HEK293 (cell line): ENCODE measurements around the gene BORCS6.
A peak's percentile ranks its signal among the peaks of the same experiment; 100 is the strongest.

Experiments
- CTCF ChIA-PET: fragments of 350-600 bp; formaldehyde crosslinking; extraction: SDS; loops from one replicate; lab custom pipeline; 2021; ENCODE audit warnings: antibody characterized with exemption; lab: Yijun Ruan, JAX
- POLR2A ChIA-PET: fragments of 300-600 bp; formaldehyde crosslinking; extraction: SDS; loops from one replicate; lab custom pipeline; 2020; ENCODE audit warnings: antibody characterized with exemption, inconsistent platforms; lab: Yijun Ruan, JAX
- H3K27ac ChIP-seq: fragments of 200-500 bp; sonication (Bioruptor generic); 2 replicates; pipeline ENCODE4 v1.5.1; 2014; ENCODE audit warnings: low read depth, low read length, control low read depth, inconsistent platforms; ENCODE audit errors: extremely low read depth
- H3K36me3 ChIP-seq, 2 experiments: fragments of 200-500 bp in 1 of 2; sonication (Bioruptor generic) in 1 of 2; 1 replicate in 1 of 2; 2 replicates in 1 of 2; pipeline ENCODE4 v1.5.1; 2014 to 2017; ENCODE audit warnings: inconsistent platforms in 2 of 2, low read length in 2 of 2; ENCODE audit not compliant: control insufficient read depth in 2 of 2, insufficient read depth in 1 of 2
- H3K4me1 ChIP-seq: fragments of 200-500 bp; sonication (Bioruptor generic); 2 replicates; pipeline ENCODE4 v1.5.1; 2014; ENCODE audit warnings: mild to moderate bottlenecking, low read length, inconsistent platforms; ENCODE audit not compliant: control insufficient read depth, insufficient read depth
- H3K4me3 ChIP-seq: 2 replicates; pipeline ENCODE4 v1.5.1; 2011; ENCODE audit warnings: low read depth, mild to moderate bottlenecking, control low read depth, low read length, moderate library complexity
- H3K9me3 ChIP-seq: fragments of 200-500 bp; sonication (Bioruptor generic); 2 replicates; pipeline ENCODE4 v1.5.1; 2014; ENCODE audit warnings: low read depth, low read length, inconsistent platforms; ENCODE audit not compliant: control insufficient read depth, insufficient read depth
- BCL11A ChIP-seq: fragments of 450-650 bp; formaldehyde crosslinking; IDR thresholded peaks from 2 replicates; pipeline ENCODE4 v1.5.1; 2016; ENCODE audit warnings: low read depth, missing biosample characterization, missing genetic modification characterization
- GLIS2 ChIP-seq: fragments of 450-650 bp; formaldehyde crosslinking; IDR thresholded peaks from 2 replicates; pipeline ENCODE4 v1.5.1; 2016; ENCODE audit warnings: missing biosample characterization, missing genetic modification characterization
- HOXA7 ChIP-seq: sonication (generic); formaldehyde crosslinking; IDR thresholded peaks from 2 replicates; pipeline ENCODE4 v1.8.1; 2022; ENCODE audit warnings: missing genetic modification reagents, borderline replicate concordance
- KLF10 ChIP-seq: fragments of 450-650 bp; IDR thresholded peaks from 2 replicates; pipeline ENCODE4 v1.5.1; 2018; ENCODE audit warnings: missing biosample characterization, mild to moderate bottlenecking, missing genetic modification characterization
- ZEB2 ChIP-seq: fragments of 450-650 bp; formaldehyde crosslinking; IDR thresholded peaks from 2 replicates; pipeline ENCODE4 v1.5.1; 2016; ENCODE audit warnings: missing biosample characterization, missing genetic modification characterization
- ZNF157 ChIP-seq: fragments of 450-650 bp; formaldehyde crosslinking; IDR thresholded peaks from 2 replicates; pipeline ENCODE4 v1.5.1; 2016; ENCODE audit warnings: missing biosample characterization, missing genetic modification characterization
- ZNF16 ChIP-seq: fragments of 450-650 bp; formaldehyde crosslinking; IDR thresholded peaks from 2 replicates; pipeline ENCODE4 v1.5.1; 2016; ENCODE audit warnings: low read depth, missing biosample characterization, missing genetic modification characterization
- ZNF175 ChIP-seq: fragments of 450-650 bp; formaldehyde crosslinking; IDR thresholded peaks from 2 replicates; pipeline ENCODE4 v1.5.1; 2016; ENCODE audit warnings: missing biosample characterization, missing genetic modification characterization
- ZNF184 ChIP-seq: fragments of 450-650 bp; IDR thresholded peaks from 2 replicates; pipeline ENCODE4 v1.5.1; 2018; ENCODE audit warnings: missing biosample characterization, mild to moderate bottlenecking, missing genetic modification characterization
- ZNF292 ChIP-seq: fragments of 450-650 bp; formaldehyde crosslinking; IDR thresholded peaks from 2 replicates; pipeline ENCODE4 v1.5.1; 2016; ENCODE audit warnings: low read depth, missing biosample characterization, missing genetic modification characterization, borderline replicate concordance
- ZNF366 ChIP-seq: fragments of 450-650 bp; formaldehyde crosslinking; conservative IDR thresholded peaks from 2 replicates; pipeline ENCODE4 v1.5.1; 2016; ENCODE audit warnings: missing biosample characterization, missing genetic modification characterization
- ZNF501 ChIP-seq: fragments of 450-650 bp; formaldehyde crosslinking; IDR thresholded peaks from 2 replicates; pipeline ENCODE4 v1.5.1; 2016; ENCODE audit warnings: missing biosample characterization, missing genetic modification characterization
- ZNF561 ChIP-seq: fragments of 450-650 bp; IDR thresholded peaks from 2 replicates; pipeline ENCODE4 v1.5.1; 2018; ENCODE audit warnings: missing biosample characterization, missing genetic modification characterization, borderline replicate concordance
- ZNF610 ChIP-seq: fragments of 450-650 bp; formaldehyde crosslinking; IDR thresholded peaks from 2 replicates; pipeline ENCODE4 v1.5.1; 2016; ENCODE audit warnings: missing biosample characterization, missing genetic modification characterization, borderline replicate concordance
- ZNF624 ChIP-seq: fragments of 450-650 bp; formaldehyde crosslinking; IDR thresholded peaks from 2 replicates; pipeline ENCODE4 v1.5.1; 2017; ENCODE audit warnings: missing biosample characterization, missing genetic modification characterization
- ZNF677 ChIP-seq: fragments of 450-650 bp; IDR thresholded peaks from 2 replicates; pipeline ENCODE4 v1.5.0; 2018; ENCODE audit warnings: missing biosample characterization, mild to moderate bottlenecking, missing genetic modification characterization, moderate library complexity
- ZNF707 ChIP-seq: fragments of 450-650 bp; formaldehyde crosslinking; IDR thresholded peaks from 2 replicates; pipeline ENCODE4 v1.5.1; 2016; ENCODE audit warnings: missing biosample characterization, missing genetic modification characterization
- ZSCAN16 ChIP-seq: fragments of 450-650 bp; formaldehyde crosslinking; IDR thresholded peaks from 2 replicates; pipeline ENCODE4 v1.5.1; 2016; ENCODE audit warnings: missing biosample characterization, missing genetic modification characterization
- TF ChIP-seq, protein P1 (sequence below): fragments of 450-650 bp; formaldehyde crosslinking; IDR thresholded peaks from 2 replicates; pipeline ENCODE4 v1.5.1; 2016; ENCODE audit warnings: missing biosample characterization, missing genetic modification characterization
- TF ChIP-seq, protein P2 (sequence below): fragments of 450-650 bp; formaldehyde crosslinking; IDR thresholded peaks from 2 replicates; pipeline ENCODE4 v1.5.1; 2016; ENCODE audit warnings: missing biosample characterization, missing genetic modification characterization, low read depth
- TF ChIP-seq, protein P3 (sequence below): fragments of 450-650 bp; formaldehyde crosslinking; IDR thresholded peaks from 2 replicates; pipeline ENCODE4 v1.5.1; 2016; ENCODE audit warnings: missing biosample characterization, missing genetic modification characterization
- TF ChIP-seq, protein P4 (sequence below): fragments of 450-650 bp; formaldehyde crosslinking; IDR thresholded peaks from 2 replicates; pipeline ENCODE4 v1.5.1; 2016; ENCODE audit warnings: missing biosample characterization, missing genetic modification characterization
- TF ChIP-seq, protein P5 (sequence below): fragments of 450-650 bp; formaldehyde crosslinking; IDR thresholded peaks from 2 replicates; pipeline ENCODE4 v1.5.1; 2016; ENCODE audit warnings: missing biosample characterization, missing genetic modification characterization, borderline replicate concordance
- TF ChIP-seq, protein P6 (sequence below): fragments of 450-650 bp; formaldehyde crosslinking; IDR thresholded peaks from 2 replicates; pipeline ENCODE4 v1.5.1; 2017; ENCODE audit warnings: missing biosample characterization, missing genetic modification characterization

BORCS6 gene

DNA sequence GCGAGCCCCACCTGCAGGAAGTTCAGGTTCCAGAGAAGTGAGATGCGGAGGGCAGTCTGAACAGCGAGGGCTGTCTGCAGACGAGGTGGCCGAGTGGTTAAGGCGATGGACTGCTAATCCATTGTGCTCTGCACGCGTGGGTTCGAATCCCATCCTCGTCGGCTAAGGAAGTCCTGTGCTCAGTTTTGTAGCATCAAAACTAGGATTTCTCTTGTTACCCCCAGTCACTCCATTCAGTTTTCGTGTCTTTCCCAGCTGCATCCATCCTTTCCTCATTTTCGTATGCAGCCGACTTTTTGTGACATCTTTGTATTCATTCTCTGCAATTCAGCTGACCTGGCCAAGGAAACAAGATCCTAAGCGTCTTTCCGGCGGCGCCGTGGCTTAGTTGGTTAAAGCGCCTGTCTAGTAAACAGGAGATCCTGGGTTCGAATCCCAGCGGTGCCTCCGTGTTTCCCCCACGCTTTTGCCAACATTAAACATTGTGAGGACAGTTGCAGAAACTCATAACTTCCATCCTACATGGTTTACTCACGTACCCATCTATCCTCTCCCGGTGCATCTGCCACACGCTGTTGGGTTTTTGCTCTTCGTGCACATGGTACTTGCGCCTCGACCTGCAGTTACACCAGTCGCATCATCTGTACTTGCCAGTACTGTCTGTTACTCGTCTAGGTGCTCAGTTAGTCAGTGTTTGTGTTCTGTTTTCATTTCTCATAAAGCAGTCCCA, 3.0 kb downstream of the BORCS6 start (continued):
- peak; percentile 64; the same call in 1 of the 2 replicates for TF ChIP-seq ZNF677
- TF ChIP-seq, protein P1, sequence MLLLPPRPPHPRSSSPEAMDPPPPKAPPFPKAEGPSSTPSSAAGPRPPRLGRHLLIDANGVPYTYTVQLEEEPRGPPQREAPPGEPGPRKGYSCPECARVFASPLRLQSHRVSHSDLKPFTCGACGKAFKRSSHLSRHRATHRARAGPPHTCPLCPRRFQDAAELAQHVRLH (tag by site-specific recombination), result peak; percentile 88; the same call in 1 of the 2 replicates
- TF ChIP-seq ZSCAN16 (tag by site-specific recombination), result peak; percentile 82
- TF ChIP-seq ZNF501 (tag by site-specific recombination), result peak; percentile 54; the same call in 1 of the 2 replicates
- TF ChIP-seq, protein P2, sequence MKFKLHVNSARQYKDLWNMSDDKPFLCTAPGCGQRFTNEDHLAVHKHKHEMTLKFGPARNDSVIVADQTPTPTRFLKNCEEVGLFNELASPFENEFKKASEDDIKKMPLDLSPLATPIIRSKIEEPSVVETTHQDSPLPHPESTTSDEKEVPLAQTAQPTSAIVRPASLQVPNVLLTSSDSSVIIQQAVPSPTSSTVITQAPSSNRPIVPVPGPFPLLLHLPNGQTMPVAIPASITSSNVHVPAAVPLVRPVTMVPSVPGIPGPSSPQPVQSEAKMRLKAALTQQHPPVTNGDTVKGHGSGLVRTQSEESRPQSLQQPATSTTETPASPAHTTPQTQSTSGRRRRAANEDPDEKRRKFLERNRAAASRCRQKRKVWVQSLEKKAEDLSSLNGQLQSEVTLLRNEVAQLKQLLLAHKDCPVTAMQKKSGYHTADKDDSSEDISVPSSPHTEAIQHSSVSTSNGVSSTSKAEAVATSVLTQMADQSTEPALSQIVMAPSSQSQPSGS, result no peak
- no peak for TF ChIP-seq ZNF292 (tag by site-specific recombination)
- no peak for TF ChIP-seq ZNF610
- TF ChIP-seq, protein P3, sequence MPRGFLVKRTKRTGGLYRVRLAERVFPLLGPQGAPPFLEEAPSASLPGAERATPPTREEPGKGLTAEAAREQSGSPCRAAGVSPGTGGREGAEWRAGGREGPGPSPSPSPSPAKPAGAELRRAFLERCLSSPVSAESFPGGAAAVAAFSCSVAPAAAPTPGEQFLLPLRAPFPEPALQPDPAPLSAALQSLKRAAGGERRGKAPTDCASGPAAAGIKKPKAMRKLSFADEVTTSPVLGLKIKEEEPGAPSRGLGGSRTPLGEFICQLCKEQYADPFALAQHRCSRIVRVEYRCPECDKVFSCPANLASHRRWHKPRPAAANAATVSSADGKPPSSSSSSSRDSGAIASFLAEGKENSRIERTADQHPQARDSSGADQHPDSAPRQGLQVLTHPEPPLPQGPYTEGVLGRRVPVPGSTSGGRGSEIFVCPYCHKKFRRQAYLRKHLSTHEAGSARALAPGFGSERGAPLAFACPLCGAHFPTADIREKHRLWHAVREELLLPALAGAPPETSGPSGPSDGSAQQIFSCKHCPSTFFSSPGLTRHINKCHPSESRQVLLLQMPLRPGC (tag by site-specific recombination), result peak; percentile 76
- no peak for TF ChIP-seq ZNF175 (tag by site-specific recombination)
- TF ChIP-seq ZNF707 (tag by site-specific recombination), result no peak

DNA sequence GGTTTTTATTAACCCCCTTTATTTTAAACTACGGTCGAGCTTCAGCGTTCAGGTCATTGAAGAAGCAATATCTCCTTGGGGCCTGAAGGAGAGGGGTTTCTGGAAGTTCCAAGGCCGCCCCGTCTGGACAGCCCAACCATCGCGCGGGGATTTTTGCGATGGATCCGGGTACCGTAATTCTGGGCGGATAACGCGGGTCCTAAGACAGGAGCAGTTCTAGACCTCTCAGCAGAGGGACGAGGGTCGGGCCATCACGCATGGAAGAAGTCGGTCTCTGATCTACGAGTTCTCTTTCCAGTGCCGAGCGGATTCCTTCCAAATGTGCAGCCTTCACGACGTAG, 3.6 kb downstream of the BORCS6 start:
- POLR2A ChIA-PET, result interaction anchor here (1.0 to 13.9 kb wide), 9 partner anchors 9 to 67 kb away, joined by 4 to 394 read pairs (median 12); partner anchors contain the start of genes AURKB, CTC1, PFAS and TMEM107
- peak overlapping the region; percentile 79 for H3K27ac ChIP-seq
- no peak for TF ChIP-seq HOXA7 (CRISPR knock-in tag)
- TF ChIP-seq ZNF157, result no peak
- TF ChIP-seq, protein P4, sequence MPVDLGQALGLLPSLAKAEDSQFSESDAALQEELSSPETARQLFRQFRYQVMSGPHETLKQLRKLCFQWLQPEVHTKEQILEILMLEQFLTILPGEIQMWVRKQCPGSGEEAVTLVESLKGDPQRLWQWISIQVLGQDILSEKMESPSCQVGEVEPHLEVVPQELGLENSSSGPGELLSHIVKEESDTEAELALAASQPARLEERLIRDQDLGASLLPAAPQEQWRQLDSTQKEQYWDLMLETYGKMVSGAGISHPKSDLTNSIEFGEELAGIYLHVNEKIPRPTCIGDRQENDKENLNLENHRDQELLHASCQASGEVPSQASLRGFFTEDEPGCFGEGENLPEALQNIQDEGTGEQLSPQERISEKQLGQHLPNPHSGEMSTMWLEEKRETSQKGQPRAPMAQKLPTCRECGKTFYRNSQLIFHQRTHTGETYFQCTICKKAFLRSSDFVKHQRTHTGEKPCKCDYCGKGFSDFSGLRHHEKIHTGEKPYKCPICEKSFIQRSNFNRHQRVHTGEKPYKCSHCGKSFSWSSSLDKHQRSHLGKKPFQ, result no peak
- TF ChIP-seq KLF10 (tag by site-specific recombination), result no peak; the same call in 1 of the 2 replicates
- TF ChIP-seq BCL11A (tag by site-specific recombination), result no peak
- no peak for TF ChIP-seq ZNF366 (tag by site-specific recombination)
- TF ChIP-seq, protein P5, sequence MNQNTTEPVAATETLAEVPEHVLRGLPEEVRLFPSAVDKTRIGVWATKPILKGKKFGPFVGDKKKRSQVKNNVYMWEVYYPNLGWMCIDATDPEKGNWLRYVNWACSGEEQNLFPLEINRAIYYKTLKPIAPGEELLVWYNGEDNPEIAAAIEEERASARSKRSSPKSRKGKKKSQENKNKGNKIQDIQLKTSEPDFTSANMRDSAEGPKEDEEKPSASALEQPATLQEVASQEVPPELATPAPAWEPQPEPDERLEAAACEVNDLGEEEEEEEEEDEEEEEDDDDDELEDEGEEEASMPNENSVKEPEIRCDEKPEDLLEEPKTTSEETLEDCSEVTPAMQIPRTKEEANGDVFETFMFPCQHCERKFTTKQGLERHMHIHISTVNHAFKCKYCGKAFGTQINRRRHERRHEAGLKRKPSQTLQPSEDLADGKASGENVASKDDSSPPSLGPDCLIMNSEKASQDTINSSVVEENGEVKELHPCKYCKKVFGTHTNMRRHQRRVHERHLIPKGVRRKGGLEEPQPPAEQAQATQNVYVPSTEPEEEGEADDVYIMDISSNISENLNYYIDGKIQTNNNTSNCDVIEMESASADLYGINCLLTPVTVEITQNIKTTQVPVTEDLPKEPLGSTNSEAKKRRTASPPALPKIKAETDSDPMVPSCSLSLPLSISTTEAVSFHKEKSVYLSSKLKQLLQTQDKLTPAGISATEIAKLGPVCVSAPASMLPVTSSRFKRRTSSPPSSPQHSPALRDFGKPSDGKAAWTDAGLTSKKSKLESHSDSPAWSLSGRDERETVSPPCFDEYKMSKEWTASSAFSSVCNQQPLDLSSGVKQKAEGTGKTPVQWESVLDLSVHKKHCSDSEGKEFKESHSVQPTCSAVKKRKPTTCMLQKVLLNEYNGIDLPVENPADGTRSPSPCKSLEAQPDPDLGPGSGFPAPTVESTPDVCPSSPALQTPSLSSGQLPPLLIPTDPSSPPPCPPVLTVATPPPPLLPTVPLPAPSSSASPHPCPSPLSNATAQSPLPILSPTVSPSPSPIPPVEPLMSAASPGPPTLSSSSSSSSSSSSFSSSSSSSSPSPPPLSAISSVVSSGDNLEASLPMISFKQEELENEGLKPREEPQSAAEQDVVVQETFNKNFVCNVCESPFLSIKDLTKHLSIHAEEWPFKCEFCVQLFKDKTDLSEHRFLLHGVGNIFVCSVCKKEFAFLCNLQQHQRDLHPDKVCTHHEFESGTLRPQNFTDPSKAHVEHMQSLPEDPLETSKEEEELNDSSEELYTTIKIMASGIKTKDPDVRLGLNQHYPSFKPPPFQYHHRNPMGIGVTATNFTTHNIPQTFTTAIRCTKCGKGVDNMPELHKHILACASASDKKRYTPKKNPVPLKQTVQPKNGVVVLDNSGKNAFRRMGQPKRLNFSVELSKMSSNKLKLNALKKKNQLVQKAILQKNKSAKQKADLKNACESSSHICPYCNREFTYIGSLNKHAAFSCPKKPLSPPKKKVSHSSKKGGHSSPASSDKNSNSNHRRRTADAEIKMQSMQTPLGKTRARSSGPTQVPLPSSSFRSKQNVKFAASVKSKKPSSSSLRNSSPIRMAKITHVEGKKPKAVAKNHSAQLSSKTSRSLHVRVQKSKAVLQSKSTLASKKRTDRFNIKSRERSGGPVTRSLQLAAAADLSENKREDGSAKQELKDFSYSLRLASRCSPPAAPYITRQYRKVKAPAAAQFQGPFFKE (tag by site-specific recombination), result no peak
- TF ChIP-seq ZNF16 (tag by site-specific recombination), result peak; percentile 8; the same call in 1 of the 2 replicates
- TF ChIP-seq ZNF561 (tag by site-specific recombination), result 0 out of 2 replicates have a peak, but pooled peaks have one; percentile 10
- TF ChIP-seq GLIS2 (tag by site-specific recombination), result no peak
- peak; percentile 95 for TF ChIP-seq ZNF624 (tag by site-specific recombination)
- TF ChIP-seq, protein P6, sequence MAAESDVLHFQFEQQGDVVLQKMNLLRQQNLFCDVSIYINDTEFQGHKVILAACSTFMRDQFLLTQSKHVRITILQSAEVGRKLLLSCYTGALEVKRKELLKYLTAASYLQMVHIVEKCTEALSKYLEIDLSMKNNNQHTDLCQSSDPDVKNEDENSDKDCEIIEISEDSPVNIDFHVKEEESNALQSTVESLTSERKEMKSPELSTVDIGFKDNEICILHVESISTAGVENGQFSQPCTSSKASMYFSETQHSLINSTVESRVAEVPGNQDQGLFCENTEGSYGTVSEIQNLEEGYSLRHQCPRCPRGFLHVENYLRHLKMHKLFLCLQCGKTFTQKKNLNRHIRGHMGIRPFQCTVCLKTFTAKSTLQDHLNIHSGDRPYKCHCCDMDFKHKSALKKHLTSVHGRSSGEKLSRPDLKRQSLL (tag by site-specific recombination), result peak; percentile 31
- TF ChIP-seq ZNF184 (tag by site-specific recombination), result peak; percentile 96
- TF ChIP-seq ZEB2 (tag by site-specific recombination), result peak; percentile 21; the same call in 1 of the 2 replicates

More for the DNA sequence above, 3.6 kb downstream of the BORCS6 start:
- CTCF ChIA-PET, result interaction anchor here (0.6 to 1.5 kb wide), 10 partner anchors 25 to 129 kb away, joined by 3 to 7 read pairs (median 4); no protein-coding TSS in a partner anchor
- H3K9me3 ChIP-seq, result no peaks in the 10 kb centered on the region
- no peaks in the 10 kb centered on the region for H3K36me3 ChIP-seq
- H3K4me3 ChIP-seq, result peak overlapping the region; percentile 86
- peaks cover 13% of the 10 kb centered on the region for H3K4me1 ChIP-seq
